GM12878 (cell line): Measurements from ENCODE around the gene ADIG.

Experiments used
- CHD4 ChIP-seq: fragments of 200-600 bp; sonication (generic); IDR thresholded peaks from 2 replicates; pipeline ENCODE4 v1.6.1; 2016; ENCODE audit warnings: mild to moderate bottlenecking
- MXI1 ChIP-seq: fragments of 150-350 bp; IDR thresholded peaks from 2 replicates; pipeline ENCODE4 v1.6.1; 2011; ENCODE audit warnings: low read depth, mild to moderate bottlenecking, inconsistent platforms, low read length, improper control_type of control experiment
- NRF1 ChIP-seq: conservative IDR thresholded peaks from 2 replicates; pipeline ENCODE4 v1.6.1; 2011; ENCODE audit warnings: mild to moderate bottlenecking, low read depth, low read length, improper control_type of control experiment
- SP1 ChIP-seq: IDR thresholded peaks from one replicate; pipeline ENCODE4 v1.6.1; 2011; ENCODE audit warnings: low read depth, low read length
- TAF1 ChIP-seq: IDR thresholded peaks from 2 replicates; pipeline ENCODE4 v1.6.1; 2011; ENCODE audit warnings: mild to moderate bottlenecking, low read depth, low read length, borderline replicate concordance
- TF ChIP-seq, protein P1 (sequence below), 3 experiments: IDR thresholded peaks in 2 of 3; conservative IDR thresholded peaks in 1 of 3; 2 replicates each; pipeline ENCODE4 v1.5.1; 2011; ENCODE audit warnings: low read depth in 3 of 3, low read length in 3 of 3, mild to moderate bottlenecking in 3 of 3, control low read depth in 2 of 3, moderate library complexity in 2 of 3, inconsistent platforms in 1 of 3, mixed read lengths in 1 of 3; ENCODE audit not compliant: control insufficient read depth in 2 of 3, insufficient read depth in 1 of 3; ENCODE audit errors: extremely low read depth in 1 of 3
- TF ChIP-seq, protein P2 (sequence below): IDR thresholded peaks from 2 replicates; pipeline ENCODE4 v1.6.1; 2012; ENCODE audit warnings: mild to moderate bottlenecking, low read depth, low read length

DNA sequence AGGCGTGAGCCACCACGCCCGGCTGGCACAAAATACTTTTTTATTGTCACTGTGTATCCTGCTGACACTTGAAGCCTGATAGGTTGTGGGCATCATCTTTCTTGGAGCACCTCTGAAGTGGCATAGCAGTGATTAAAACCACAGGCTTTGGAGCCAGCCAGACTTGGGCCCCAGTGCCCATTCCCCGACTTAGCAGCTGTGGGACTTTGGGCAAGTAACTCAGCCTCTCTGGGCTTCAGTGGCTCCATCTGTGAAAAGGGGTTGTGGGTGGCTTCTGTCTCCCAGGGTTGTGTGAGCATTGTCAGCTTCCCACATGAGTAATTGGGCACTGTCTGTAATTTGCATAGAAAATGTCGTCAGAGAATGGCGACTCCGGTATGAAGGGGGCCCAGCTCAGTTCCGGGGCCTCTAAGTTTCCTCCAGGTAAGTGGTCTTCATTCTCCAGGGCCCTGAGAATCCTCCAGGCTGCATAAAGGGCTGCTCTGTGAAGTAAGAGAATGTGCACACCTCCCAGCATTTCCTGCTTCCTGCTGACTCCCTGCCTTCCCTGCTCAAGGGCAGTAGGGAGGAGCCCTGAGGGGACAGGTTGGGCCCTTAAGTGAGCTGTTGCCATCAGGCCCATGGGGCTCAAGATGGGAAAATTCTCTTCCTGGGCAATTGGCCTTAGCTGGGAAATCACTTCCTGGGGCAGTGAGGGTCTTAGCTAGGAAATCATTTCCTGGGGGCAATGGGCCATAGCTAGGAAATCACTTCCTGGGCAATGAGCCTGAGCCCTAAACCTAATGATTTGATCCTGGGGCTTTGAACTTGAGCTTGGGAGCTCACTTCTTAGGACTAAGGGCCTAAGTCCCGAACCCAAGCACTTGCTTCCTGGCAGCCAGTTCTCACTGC lies 47.8 kb downstream of the ADIG start:
- TF ChIP-seq CHD4 (no peak), MXI1 (no peak), TAF1 (no peak), SP1 (no peak), NRF1 (no peak)
- TF ChIP-seq, protein P1, sequence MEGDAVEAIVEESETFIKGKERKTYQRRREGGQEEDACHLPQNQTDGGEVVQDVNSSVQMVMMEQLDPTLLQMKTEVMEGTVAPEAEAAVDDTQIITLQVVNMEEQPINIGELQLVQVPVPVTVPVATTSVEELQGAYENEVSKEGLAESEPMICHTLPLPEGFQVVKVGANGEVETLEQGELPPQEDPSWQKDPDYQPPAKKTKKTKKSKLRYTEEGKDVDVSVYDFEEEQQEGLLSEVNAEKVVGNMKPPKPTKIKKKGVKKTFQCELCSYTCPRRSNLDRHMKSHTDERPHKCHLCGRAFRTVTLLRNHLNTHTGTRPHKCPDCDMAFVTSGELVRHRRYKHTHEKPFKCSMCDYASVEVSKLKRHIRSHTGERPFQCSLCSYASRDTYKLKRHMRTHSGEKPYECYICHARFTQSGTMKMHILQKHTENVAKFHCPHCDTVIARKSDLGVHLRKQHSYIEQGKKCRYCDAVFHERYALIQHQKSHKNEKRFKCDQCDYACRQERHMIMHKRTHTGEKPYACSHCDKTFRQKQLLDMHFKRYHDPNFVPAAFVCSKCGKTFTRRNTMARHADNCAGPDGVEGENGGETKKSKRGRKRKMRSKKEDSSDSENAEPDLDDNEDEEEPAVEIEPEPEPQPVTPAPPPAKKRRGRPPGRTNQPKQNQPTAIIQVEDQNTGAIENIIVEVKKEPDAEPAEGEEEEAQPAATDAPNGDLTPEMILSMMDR (IDR thresholded peaks at IDR 0.05 in 2 of 3, conservative IDR thresholded peaks at IDR 0.05 in 1 of 3; ENCODE audit: control insufficient read depth in 2 of 3, extremely low read depth in 1 of 3, insufficient read depth in 1 of 3, low read depth in 3 of 3, low read length in 3 of 3): no peak
- TF ChIP-seq, protein P2, sequence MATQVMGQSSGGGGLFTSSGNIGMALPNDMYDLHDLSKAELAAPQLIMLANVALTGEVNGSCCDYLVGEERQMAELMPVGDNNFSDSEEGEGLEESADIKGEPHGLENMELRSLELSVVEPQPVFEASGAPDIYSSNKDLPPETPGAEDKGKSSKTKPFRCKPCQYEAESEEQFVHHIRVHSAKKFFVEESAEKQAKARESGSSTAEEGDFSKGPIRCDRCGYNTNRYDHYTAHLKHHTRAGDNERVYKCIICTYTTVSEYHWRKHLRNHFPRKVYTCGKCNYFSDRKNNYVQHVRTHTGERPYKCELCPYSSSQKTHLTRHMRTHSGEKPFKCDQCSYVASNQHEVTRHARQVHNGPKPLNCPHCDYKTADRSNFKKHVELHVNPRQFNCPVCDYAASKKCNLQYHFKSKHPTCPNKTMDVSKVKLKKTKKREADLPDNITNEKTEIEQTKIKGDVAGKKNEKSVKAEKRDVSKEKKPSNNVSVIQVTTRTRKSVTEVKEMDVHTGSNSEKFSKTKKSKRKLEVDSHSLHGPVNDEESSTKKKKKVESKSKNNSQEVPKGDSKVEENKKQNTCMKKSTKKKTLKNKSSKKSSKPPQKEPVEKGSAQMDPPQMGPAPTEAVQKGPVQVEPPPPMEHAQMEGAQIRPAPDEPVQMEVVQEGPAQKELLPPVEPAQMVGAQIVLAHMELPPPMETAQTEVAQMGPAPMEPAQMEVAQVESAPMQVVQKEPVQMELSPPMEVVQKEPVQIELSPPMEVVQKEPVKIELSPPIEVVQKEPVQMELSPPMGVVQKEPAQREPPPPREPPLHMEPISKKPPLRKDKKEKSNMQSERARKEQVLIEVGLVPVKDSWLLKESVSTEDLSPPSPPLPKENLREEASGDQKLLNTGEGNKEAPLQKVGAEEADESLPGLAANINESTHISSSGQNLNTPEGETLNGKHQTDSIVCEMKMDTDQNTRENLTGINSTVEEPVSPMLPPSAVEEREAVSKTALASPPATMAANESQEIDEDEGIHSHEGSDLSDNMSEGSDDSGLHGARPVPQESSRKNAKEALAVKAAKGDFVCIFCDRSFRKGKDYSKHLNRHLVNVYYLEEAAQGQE: no peak
